Epidermal melanocyte (primary cell): ENCODE measurements around the gene MFSD8.
A peak's percentile ranks its signal among the peaks of the same experiment; 100 is the strongest.
"Not testable (repeated sequence)": the region's sequence is repeated elsewhere in the genome, so short reads cannot be mapped to it uniquely, and the experiment has no call there.

ENCODE experiments used
- DNase-seq: peaks from one replicate; pipeline ENCODE4 v3.0.0; 2011; ENCODE audit warnings: low spot score; ENCODE audit not compliant: insufficient read length

MFSD8 gene, protein sequence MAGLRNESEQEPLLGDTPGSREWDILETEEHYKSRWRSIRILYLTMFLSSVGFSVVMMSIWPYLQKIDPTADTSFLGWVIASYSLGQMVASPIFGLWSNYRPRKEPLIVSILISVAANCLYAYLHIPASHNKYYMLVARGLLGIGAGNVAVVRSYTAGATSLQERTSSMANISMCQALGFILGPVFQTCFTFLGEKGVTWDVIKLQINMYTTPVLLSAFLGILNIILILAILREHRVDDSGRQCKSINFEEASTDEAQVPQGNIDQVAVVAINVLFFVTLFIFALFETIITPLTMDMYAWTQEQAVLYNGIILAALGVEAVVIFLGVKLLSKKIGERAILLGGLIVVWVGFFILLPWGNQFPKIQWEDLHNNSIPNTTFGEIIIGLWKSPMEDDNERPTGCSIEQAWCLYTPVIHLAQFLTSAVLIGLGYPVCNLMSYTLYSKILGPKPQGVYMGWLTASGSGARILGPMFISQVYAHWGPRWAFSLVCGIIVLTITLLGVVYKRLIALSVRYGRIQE

DNA sequence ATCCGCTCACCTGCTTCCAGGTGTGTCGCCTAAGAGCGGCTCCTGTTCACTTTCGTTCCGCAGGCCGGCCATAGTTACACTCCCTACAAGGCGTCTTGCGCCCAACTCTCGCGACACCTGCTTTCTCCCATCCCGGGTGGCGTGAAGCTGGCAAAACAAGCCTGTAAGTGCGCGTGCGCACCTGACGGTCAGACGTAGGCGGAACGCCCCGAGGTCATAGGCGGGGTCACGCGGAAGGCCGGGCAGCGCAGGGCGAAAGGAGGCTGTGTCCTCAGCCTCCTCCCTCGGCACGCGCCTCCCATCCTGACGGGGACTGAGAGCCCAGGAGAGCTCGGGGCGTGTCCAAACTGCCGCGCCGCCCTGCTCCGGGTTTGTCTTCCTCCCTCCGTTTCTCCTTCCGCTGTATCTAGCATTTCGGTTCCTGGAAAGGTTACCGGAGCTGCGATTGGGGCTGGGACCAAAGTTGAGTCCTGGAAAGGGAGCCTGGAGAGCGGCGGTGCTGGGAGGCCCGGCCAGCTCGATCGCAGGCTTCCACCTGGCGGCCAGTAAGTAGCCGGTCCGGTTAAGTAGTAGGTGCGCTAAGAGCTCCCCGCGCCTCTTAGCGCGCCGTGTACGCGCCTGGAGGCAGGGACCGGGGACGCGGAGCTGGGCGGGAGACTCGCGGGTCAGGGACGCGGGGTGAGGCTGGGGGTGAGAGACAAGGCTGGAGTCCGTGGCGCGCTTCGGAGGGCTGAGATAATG, at the start of gene MFSD8, which contains the start of gene ABHD18:
MFSD8 (minus strand) TSS at position 112 of the 741 bp plus-strand sequence; CDS start at position 72, 40 bp downstream.
ABHD18 (plus strand) TSS at position 345 of the 741 bp plus-strand sequence. CDS start 17,550 bp downstream, outside the sequence.
- peak; percentile 79 for DNase-seq

DNA sequence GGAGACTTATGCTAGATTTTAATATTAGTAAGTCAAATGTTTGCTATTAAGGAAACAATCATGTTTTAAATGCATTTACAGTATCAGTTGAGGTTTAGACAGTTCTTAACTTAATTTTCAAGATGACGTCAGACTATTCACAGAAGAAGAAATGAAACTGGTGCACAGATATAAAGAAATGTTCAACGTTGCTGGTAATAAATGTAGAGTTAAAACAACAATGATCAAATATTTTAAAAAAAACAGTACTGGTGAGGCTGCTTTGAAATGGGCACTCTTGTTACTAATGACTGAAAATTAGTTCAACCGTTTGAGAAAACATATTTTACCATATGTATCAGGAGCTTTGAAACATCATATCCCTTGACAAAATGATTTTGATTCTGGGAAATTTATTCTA, 44.5 kb upstream of the MFSD8 start:
- DNase-seq = no peak

DNA sequence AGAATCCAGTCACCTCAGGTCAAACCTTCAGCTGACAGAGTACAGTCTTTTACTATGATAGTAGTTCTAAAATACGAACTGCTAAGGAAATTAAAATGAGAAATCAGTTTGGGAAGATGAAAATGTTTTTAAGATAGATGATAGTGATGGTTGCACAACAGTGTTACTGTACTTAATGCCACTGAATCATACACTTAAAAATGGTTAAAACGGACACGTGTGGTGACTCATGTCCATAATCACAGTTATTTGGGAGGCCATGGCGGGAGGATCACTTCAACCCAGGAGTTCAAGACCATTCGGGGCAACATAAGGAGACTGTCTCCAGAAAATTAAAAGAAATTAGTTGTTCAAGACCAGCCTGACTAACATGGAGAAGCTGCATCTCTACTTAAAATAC, 41.6 kb upstream of the MFSD8 start:
- no peak for DNase-seq

DNA sequence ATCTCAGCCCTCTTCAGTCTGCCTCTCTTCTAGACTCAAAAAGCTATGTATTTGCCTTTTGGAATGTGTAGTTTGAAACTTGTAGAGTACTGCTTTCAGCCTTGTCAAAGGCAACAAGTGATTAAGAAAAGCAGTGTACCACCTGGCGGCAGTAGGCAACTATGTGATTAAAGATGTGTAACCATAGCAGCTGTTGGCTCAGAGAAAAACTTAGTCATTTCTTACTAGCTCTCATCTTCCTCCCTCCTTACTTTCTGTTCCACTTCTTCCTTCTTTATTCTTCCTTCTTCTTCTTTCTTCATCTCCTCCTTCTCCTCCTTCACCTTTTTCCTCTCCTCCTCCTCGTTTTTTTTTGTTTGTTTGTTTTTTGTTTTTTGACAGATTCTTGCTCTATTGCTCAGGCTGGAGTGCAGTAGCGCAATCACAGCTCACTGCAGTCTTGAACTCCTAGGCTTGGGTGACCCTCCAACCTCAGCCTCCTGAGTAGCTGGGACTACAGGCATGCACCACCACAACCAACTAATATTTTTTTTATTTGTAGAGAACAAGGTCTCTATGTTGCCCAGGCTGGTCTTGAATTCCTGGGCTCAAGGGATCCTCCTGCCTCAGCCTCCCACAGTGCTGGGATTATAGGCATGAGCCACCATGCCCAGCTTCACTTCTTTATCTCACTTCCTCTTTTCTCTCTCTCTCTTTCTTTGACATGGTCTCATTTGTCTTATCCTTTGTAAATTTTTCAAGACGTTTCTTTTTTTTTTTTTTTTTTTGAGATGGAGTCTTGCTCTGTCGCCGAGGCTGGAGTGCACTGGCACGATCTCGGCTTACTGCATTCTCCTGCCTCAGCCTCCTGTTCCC, 32.8 kb upstream of the MFSD8 start:
- no peak for DNase-seq

DNA sequence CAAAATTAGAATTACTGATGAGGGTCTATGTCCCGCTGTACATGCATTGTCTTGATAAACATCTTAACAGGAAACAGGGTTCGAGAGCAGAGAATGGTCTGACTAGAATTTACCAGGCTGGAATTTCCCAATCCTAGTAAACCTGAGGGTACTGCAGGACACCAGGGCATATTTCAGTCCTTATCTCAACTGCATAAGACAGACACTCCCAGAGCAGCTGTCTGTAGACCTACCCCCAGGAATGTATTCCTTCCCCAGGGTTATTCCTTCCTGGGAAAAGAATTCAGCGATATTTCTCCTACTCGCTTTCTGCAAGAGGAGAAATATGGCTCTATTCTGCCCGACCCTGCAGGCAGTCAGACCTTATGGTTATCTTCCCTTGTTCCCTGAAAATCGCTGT, 31.5 kb upstream of the MFSD8 start:
- DNase-seq = not testable (repeated sequence)

DNA sequence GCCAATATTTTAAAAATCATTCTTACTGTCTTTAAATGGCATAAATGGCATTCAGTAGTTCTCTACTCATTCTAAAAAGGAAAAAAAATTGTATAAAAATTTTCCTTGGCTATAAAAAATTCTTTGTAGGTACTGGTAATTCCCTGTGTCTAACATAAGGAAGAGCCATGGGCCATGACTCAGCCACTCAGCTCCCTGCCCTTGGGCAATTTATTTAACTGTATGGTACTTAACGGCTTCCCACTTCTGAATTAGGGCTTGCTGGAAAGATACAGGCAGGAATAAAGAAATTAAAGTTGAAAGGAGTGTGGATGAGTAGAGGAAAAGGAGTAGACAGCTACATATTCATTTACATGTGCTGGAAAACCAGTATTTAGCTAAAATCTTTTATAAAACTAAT, 30.8 kb upstream of the MFSD8 start:
- DNase-seq = no peak

DNA sequence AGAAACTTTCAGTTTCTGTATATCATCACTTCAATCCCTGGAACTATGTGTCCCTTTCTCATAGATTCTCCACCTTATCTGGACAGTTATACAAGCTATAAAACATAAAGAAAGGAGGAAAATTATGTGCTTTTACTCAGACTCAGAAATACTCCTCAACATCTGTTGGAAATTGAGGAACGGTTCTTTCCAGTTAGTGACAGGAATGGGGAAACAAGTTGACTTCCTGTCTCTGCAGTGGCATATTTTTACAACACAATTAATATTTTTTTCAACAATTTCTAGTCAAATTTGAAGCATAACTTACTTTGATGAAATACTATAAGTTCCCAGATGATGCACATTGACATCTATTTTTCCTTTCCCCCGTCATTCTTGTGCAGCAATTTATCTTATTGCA, 28.2 kb upstream of the MFSD8 start:
- no peak for DNase-seq

DNA sequence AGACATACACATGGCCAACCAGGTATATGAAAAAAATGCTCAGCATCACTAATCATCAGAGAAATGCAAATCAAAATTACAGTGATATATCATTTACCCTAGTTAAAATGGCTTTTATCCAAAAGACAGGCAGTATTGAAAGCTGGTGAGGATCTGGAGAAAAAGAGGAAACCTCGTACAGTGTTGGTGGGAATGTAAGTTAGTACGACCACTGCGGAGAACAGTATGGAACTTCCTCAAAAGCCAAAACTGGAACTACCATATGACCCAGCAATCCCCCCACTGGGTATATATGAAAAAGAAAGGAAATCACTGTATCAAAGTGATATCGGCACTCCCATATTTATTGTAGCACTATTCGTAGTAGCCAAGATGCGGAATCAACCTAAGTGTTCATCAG, 23.7 kb upstream of the MFSD8 start:
- no peak for DNase-seq

DNA sequence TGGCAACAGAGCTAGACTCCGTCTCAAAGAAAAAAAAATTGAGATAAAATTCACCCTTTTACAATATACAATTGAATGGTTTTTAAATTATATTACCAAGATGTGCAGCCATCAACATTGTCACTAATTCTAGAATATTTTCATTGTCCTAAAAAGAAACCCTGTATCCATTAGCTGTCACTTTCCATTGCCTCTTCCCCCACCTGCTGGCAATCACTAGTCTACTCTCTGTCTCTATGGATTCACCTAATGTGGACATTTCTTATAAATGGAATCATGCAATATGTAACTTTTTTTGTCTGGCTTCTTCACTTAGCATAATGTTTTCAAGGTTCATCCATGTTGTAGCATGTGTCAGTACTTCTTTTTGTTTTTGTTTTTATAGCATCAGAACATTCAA, 21.0 kb upstream of the MFSD8 start:
- no peak for DNase-seq

DNA sequence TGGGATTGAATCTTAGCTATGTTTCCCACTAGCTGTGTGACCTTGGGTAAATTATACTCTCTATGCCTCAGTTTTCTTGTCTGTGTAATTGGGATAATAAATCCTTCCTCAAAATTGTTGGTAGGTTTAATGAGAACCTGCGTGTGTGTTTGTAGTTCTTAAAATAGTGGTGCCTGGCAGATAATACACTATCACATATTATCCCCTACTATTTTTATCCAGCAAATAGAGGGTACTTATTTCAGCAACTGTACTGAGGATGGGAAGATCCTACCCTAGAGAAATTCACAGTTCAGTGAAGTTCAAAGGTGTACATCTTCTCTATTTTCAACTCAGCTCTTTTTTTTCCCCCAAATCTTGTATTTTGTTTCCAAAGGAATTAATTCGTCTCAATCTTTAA, 17.5 kb upstream of the MFSD8 start:
- no peak for DNase-seq

DNA sequence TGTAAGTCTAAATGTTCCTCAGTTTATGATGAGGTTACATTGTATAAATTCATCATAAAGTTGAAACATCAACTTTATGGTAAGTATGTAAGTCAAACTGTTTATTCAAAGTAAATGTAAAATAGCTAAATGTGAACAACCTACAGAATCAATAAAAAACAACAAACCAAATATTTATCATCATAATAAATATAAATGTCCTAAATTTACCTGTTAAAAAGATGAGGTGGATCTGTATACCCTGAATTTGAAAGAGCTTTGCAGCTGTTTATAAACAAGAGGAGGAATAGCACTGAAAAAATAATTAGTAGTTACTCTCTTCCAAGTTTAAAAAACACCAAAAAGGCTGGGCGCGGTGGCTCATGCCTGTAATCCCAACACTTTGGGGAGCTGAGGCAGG, 14.0 kb upstream of the MFSD8 start:
- DNase-seq = no peak

DNA sequence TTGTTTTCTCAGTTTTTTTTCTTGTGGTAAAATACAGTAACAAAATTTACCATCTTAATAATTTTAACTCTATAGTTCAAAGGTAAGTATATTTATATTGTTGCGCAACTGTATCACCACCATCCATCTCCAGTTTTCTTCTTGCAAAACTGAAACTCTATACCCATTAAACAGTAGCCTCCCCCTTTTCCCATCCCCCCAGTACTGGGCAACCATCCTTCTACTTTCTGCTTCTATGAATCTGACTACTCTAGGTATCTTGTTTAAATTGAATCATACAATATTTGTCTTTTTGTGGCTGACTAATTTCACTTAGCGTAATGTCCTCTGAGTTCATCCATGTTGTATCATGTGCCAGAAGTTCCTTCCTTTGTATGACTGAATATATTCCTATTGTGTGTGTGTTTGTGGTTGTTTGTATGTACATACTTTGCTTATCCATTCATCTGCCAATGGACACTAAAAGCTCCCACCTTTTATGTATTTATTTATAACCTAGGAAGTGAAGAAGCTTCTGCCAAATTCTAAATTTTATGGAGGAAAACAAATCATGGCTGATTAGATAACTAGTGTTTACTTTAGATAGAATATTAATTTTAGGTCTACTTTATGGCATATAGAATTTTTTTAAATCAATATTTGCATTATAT, 10.3 kb upstream of the MFSD8 start:
- DNase-seq = no peak

DNA sequence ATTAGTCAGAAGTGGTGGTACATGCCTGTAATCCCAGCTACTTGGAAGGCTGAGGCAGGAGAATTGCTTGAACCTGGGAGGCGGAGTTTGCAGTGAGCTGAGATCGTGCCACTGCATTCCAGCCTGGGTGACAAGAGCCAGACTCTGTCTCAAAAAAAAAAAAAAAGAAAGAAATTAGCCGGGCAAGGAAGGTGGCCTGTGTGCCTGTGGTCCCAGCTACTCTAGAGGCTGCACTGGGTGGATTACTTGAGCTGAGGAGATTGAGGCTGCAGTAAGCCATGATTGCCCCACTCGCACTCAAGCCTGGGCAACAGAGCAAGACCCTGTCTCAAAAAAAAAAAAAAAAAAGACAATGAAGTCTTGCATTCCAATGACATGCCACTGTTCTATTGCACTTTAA, 6.0 kb upstream of the MFSD8 start:
- not testable (repeated sequence) for DNase-seq

DNA sequence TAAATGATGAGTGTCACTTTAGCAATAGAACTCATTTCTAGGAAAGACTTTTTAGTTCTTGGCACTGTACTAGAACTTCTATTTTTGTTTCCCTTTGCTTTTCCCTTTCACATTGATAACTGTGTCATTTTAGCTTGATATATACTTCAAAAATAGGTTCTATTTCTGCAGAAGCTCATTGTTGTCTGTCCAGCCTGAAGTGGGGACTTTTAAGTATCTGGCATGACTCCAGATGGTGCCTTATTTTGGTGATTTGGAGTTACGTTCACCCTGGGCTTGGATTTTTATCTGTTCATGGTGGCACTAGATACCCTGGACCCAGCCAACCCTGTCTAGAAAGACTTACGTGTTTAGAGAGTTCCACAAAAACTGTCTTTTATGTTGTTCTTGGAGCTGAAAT, 3.6 kb upstream of the MFSD8 start:
- DNase-seq = no peak

DNA sequence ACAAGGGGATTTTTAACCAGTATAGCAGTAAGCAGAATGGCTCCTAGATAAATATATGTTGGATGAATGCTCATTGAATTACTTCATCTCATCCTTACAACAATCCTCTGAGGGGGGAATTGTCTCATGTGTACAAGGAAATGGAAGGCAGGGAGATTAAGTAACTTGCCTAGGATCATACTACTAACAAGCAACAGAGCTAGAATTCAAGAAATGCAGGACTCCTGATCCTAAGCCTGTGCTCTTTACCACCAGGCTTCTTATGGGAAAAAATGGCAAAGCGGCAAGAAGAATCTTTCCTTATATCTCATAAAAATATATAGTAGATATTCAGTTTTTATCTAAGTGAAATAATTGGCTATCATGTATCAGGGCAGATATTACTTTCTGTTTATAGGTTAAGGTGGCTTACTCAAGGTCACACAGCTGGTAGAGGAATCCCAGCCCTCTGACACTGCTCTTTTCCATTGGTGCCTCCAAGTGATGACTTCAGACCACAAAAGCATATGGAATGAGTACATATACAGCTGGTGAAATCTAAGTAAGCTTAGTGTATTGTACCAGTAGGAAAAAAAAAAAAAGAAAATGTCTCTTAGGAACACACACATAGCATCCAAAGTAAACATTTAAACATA, 2.3 kb upstream of the MFSD8 start:
- DNase-seq = no peak

DNA sequence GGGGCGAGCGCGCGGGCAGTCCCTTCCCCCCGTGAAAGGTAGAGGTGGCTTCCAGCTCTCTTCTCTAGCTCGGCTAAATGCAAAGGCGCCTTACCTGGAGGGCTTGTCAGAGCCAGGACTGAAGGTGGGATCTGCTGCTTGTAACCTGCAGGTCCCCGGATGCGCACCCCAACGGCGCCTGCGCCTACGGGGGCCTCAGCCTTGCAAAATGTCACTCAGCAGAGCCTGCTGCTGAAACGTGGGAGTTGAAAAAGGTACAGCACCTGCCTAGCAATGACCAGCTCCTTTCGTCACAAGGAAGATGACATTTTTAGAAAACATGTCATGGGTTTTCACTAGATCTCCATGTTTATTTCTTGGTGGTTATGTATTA, 816 bp upstream of the MFSD8 start:
- no peak for DNase-seq

DNA sequence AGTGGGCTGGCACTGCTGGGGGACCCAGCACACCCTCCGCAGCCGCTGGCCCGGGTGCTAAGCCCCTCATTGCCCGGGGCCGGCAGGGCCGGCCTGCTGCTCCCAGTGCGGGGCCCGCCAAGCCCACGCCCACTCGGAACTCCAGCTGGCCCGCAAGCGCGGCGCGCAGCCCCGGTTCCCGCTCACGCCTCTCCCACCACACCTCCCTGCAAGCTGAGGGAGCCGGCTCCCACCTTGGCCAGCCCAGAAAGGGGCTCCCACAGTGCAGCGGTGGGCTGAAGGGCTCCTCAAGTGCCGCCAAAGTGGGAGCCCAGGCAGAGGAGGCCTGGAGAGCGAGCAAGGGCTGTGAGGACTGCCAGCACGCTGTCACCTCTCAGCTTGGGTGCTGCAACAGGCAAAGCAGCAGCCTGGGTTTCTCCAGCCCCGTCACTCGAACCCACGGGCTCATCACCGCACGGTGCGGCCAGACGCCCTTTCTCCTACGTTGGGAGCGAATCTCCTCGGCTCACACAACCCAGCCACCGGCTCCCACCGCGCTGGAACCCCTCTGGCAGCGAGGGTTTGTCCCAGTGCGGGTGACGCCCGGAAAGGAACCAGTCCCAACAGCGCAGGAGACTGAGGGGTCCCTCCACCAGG, 429 bp downstream of the MFSD8 start:
- not testable (repeated sequence) for DNase-seq

DNA sequence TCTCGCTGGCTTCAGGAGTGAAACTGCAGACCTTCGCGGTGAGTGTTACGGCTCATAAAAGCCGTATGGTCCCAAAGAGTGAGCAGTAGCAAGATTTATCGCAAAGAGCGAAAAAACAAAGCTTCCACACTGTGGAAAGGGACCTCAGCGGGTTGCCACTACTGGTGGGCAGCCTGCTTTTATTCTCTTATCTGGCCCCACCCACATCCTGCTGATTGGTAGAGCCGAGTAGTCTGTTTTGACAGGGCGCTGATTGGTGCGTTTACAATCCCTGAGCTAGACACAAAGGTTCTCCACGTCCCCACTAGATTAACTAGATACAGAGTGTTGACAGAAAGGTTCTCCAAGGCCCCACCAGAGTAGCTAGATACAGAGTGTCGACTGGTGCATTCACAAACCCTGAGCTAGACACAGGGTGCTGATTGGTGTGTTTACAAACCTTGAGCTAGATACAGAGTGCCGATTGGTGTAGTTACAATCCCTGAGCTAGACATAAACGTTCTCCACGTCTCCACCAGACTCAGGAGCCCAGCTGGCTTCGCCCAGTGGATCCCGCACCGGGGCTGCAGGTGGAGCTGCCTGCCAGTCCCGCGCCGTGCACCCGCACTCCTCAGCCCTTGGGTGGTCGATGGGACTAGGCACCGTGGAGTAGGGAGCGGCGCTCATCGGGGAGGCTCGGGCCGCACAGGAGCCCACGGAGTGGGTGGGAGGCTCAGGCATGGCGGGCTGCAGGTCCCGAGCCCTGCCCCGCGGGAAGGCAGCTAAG, 1.2 kb downstream of the MFSD8 start:
- not testable (repeated sequence) for DNase-seq

DNA sequence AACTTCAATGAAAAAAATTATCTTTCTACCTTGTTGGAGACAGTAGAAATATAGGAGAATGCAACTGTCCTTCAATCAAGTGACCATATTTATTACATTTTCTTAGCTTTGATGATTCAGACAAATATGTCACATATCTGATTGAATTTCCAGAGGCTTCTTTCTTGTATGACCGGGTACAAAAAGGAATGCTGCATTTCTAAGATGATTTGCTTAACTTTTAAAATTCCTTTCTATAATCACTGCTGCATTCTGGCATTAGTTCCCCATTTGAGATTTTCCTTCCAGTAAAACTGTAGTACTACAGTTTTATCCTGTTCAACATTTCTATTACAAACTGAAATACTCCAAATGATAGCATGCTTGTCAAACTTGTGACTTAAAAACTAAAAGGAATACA, 5.2 kb downstream of the MFSD8 start:
- DNase-seq = no peak
